ENCODE measurements around the gene STBD1.
A peak's percentile ranks its signal among the peaks of the same experiment; 100 is the strongest.

The STBD1 gene

GRCh38 chr4:76307660-76308014, 1.1 kb downstream of the STBD1 start:
- Histone ChIP-seq H3K27ac (ENCODE audit: low read length, poor library complexity, severe bottlenecking) (no peak overlapping the region), H2AFZ (ENCODE audit: low read depth, low read length) (no peak overlapping the region), H2BK5ac (ENCODE audit: low read depth, low read length, poor library complexity, severe bottlenecking) (no peak overlapping the region), H3K4me3 (ENCODE audit: insufficient read depth in 1 of 2, low read depth in 1 of 2, low read length in 2 of 2) (peak overlapping the region in 1 of 2 experiments; percentile 93), H3K4ac (ENCODE audit: low read depth in 1 of 2, low read length in 2 of 2) (no peak overlapping the region), H3K18ac (ENCODE audit: low read depth in 1 of 2, low read length in 2 of 2) (no peak overlapping the region), H4K91ac (ENCODE audit: low read length) (no peak overlapping the region), H4K8ac (ENCODE audit: low read length) (no peak overlapping the region), H3K23ac (ENCODE audit: low read length in 2 of 2) (no peak overlapping the region), H3K14ac (ENCODE audit: low read length in 2 of 2) (no peak overlapping the region), H3K79me1 (replicated peaks; ENCODE audit: low read length, poor library complexity, severe bottlenecking) (peaks cover 17% of the 10 kb centered on the region), H2AK5ac (ENCODE audit: low read length, severe bottlenecking) (no peak overlapping the region), H3K27me3 (ENCODE audit: control insufficient read depth in 1 of 2, insufficient read depth in 1 of 2, low read length in 2 of 2) (no peaks in the 10 kb centered on the region), H3K9ac (ENCODE audit: low read length) (peak overlapping the region; percentile 89), H3K9me3 (ENCODE audit: control insufficient read depth, low read length) (no peaks in the 10 kb centered on the region), H2BK120ac (ENCODE audit: low read depth, low read length) (no peak overlapping the region), H2BK15ac (ENCODE audit: low read depth, poor library complexity, severe bottlenecking) (no peak overlapping the region), H2BK12ac (ENCODE audit: low read length in 2 of 2) (no peak overlapping the region), H3K36me3 (ENCODE audit: control insufficient read depth in 1 of 2, insufficient read depth in 2 of 2, low read depth in 1 of 2, low read length in 2 of 2) (peaks cover 5 to 19% of the 10 kb centered on the region in 2 experiments), H3K4me2 (ENCODE audit: low read length, poor library complexity, severe bottlenecking) (peak overlapping the region; percentile 97), H3K4me1 (ENCODE audit: control insufficient read depth, insufficient read depth, low read depth, low read length) (peaks cover 7% of the 10 kb centered on the region)
- no peak for DNase-seq
- WGBS, result 88% methylated on average over 3 of the region's 4 CpGs

GRCh38 chr4:76308548-76308947, 2.0 kb downstream of the STBD1 start:
- Histone ChIP-seq H4K91ac (ENCODE audit: low read length) (no peak overlapping the region), H2BK120ac (ENCODE audit: low read depth, low read length) (no peak overlapping the region), H3K4ac (ENCODE audit: low read depth in 1 of 2, low read length in 2 of 2) (no peak overlapping the region), H3K9ac (ENCODE audit: low read length) (no peak overlapping the region), H2BK5ac (ENCODE audit: low read depth, low read length, poor library complexity, severe bottlenecking) (no peak overlapping the region), H2BK12ac (ENCODE audit: low read length in 2 of 2) (no peak overlapping the region), H3K4me2 (ENCODE audit: low read length, poor library complexity, severe bottlenecking) (no peak overlapping the region), H3K18ac (ENCODE audit: low read depth in 1 of 2, low read length in 2 of 2) (no peak overlapping the region), H3K36me3 (ENCODE audit: control insufficient read depth in 1 of 2, insufficient read depth in 2 of 2, low read depth in 1 of 2, low read length in 2 of 2) (peaks cover 5 to 19% of the 10 kb centered on the region in 2 experiments), H3K79me1 (replicated peaks; ENCODE audit: low read length, poor library complexity, severe bottlenecking) (peaks cover 17% of the 10 kb centered on the region), H4K8ac (ENCODE audit: low read length) (no peak overlapping the region), H3K4me3 (ENCODE audit: insufficient read depth in 1 of 2, low read depth in 1 of 2, low read length in 2 of 2) (no peak overlapping the region), H3K27ac (ENCODE audit: low read length, poor library complexity, severe bottlenecking) (no peak overlapping the region), H3K27me3 (ENCODE audit: control insufficient read depth in 1 of 2, insufficient read depth in 1 of 2, low read length in 2 of 2) (no peaks in the 10 kb centered on the region), H2BK15ac (ENCODE audit: low read depth, poor library complexity, severe bottlenecking) (no peak overlapping the region), H3K4me1 (ENCODE audit: control insufficient read depth, insufficient read depth, low read depth, low read length) (peaks cover 7% of the 10 kb centered on the region), H3K14ac (ENCODE audit: low read length in 2 of 2) (no peak overlapping the region), H2AK5ac (ENCODE audit: low read length, severe bottlenecking) (no peak overlapping the region), H2AFZ (ENCODE audit: low read depth, low read length) (no peak overlapping the region), H3K23ac (ENCODE audit: low read length in 2 of 2) (no peak overlapping the region), H3K9me3 (ENCODE audit: control insufficient read depth, low read length) (no peaks in the 10 kb centered on the region)
- WGBS, result 76% methylated on average over 6 of the region's 6 CpGs
- DNase-seq, result no peak

DNA sequence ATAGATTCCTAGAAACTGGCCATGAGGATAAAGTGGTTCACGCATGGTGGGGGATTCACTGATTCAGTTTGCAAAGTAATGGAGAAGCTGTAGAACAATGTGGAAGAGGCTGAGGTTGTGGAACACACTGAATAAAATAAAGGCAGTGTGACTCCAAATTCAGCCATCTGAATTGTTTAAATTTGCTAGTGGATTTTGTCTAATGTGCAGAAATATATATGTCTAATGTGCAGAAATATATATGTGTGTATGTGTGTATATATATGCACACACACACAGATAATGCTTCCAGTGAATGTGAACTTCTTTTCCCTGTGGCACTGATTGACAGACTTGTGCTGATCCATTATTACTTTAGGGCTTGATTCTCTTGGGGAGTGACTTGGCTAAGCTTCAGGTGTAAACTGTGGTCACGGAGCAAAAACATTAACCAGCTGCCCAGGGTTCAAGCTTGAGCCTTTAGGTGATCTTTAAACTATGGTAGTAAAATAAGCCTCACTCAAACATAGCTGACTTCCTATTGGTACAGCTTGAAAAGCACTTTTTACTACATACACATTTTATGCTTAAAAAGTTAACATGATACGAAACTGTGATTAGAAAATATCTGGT, 3.5 kb downstream of the STBD1 start:
- no peak overlapping the region for H2BK12ac ChIP-seq (ENCODE audit: low read length in 2 of 2)
- no peak overlapping the region for H3K4ac ChIP-seq (ENCODE audit: low read depth in 1 of 2, low read length in 2 of 2)
- H2BK5ac ChIP-seq (ENCODE audit: low read depth, low read length, poor library complexity, severe bottlenecking), result no peak overlapping the region
- H3K14ac ChIP-seq (ENCODE audit: low read length in 2 of 2), result no peak overlapping the region
- WGBS, result 100% methylated on average over 2 of the region's 3 CpGs
- H3K23ac ChIP-seq (ENCODE audit: low read length in 2 of 2), result no peak overlapping the region
- peaks cover 14% of the 10 kb centered on the region for H3K79me1 ChIP-seq (replicated peaks; ENCODE audit: low read length, poor library complexity, severe bottlenecking)
- H3K4me3 ChIP-seq (ENCODE audit: insufficient read depth in 1 of 2, low read depth in 1 of 2, low read length in 2 of 2), result no peak overlapping the region
- H3K9ac ChIP-seq (ENCODE audit: low read length), result no peak overlapping the region
- H2BK15ac ChIP-seq (ENCODE audit: low read depth, poor library complexity, severe bottlenecking), result no peak overlapping the region
- DNase-seq, result no peak
- H3K9me3 ChIP-seq (ENCODE audit: control insufficient read depth, low read length), result peaks cover 3% of the 10 kb centered on the region
- no peaks in the 10 kb centered on the region for H3K27me3 ChIP-seq (ENCODE audit: control insufficient read depth in 1 of 2, insufficient read depth in 1 of 2, low read length in 2 of 2)
- H3K18ac ChIP-seq (ENCODE audit: low read depth in 1 of 2, low read length in 2 of 2), result no peak overlapping the region
- H2AFZ ChIP-seq (ENCODE audit: low read depth, low read length), result no peak overlapping the region
- peaks cover 7% of the 10 kb centered on the region for H3K4me1 ChIP-seq (ENCODE audit: control insufficient read depth, insufficient read depth, low read depth, low read length)
- H2AK5ac ChIP-seq (ENCODE audit: low read length, severe bottlenecking), result no peak overlapping the region
- H3K27ac ChIP-seq (ENCODE audit: low read length, poor library complexity, severe bottlenecking), result no peak overlapping the region
- H3K36me3 ChIP-seq (ENCODE audit: control insufficient read depth in 1 of 2, insufficient read depth in 2 of 2, low read depth in 1 of 2, low read length in 2 of 2), result peaks cover 5 to 19% of the 10 kb centered on the region in 2 experiments
- no peak overlapping the region for H2BK120ac ChIP-seq (ENCODE audit: low read depth, low read length)
- no peak overlapping the region for H3K4me2 ChIP-seq (ENCODE audit: low read length, poor library complexity, severe bottlenecking)
- H4K91ac ChIP-seq (ENCODE audit: low read length), result no peak overlapping the region
- H4K8ac ChIP-seq (ENCODE audit: low read length), result no peak overlapping the region

DNA sequence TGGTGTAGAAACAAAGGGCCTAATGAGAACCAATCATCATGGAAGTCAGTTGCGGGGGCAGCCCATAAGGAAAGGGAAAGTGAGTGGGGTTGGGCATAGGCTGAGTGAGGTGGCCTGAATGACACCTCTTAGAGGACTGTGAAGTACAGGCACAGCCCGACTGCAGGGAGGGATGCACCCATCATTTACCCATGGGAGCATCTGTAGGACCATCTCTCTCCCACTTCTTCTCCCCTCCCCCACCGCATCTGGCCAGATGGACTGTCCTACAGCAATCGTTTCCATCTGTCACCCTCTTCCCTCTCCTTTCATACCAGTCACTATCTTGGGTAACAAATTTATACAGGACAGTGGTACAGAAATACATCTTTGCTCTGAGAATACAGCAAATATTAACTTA, 4.2 kb downstream of the STBD1 start:
- DNase-seq, result no peak
- Histone ChIP-seq H2AFZ (ENCODE audit: low read depth, low read length) (no peak overlapping the region), H3K4me3 (ENCODE audit: insufficient read depth in 1 of 2, low read depth in 1 of 2, low read length in 2 of 2) (no peak overlapping the region), H3K14ac (ENCODE audit: low read length in 2 of 2) (no peak overlapping the region), H3K4ac (ENCODE audit: low read depth in 1 of 2, low read length in 2 of 2) (no peak overlapping the region), H3K23ac (ENCODE audit: low read length in 2 of 2) (no peak overlapping the region), H3K27ac (ENCODE audit: low read length, poor library complexity, severe bottlenecking) (no peak overlapping the region), H3K18ac (ENCODE audit: low read depth in 1 of 2, low read length in 2 of 2) (no peak overlapping the region), H2BK120ac (ENCODE audit: low read depth, low read length) (no peak overlapping the region), H2BK12ac (ENCODE audit: low read length in 2 of 2) (no peak overlapping the region), H3K9me3 (ENCODE audit: control insufficient read depth, low read length) (peaks cover 3% of the 10 kb centered on the region), H4K8ac (ENCODE audit: low read length) (no peak overlapping the region), H2AK5ac (ENCODE audit: low read length, severe bottlenecking) (no peak overlapping the region), H3K4me2 (ENCODE audit: low read length, poor library complexity, severe bottlenecking) (no peak overlapping the region), H3K36me3 (ENCODE audit: control insufficient read depth in 1 of 2, insufficient read depth in 2 of 2, low read depth in 1 of 2, low read length in 2 of 2) (peaks cover 5 to 19% of the 10 kb centered on the region in 2 experiments), H3K79me1 (replicated peaks; ENCODE audit: low read length, poor library complexity, severe bottlenecking) (peaks cover 11% of the 10 kb centered on the region), H3K9ac (ENCODE audit: low read length) (no peak overlapping the region), H4K91ac (ENCODE audit: low read length) (no peak overlapping the region), H2BK5ac (ENCODE audit: low read depth, low read length, poor library complexity, severe bottlenecking) (no peak overlapping the region), H2BK15ac (ENCODE audit: low read depth, poor library complexity, severe bottlenecking) (no peak overlapping the region), H3K4me1 (ENCODE audit: control insufficient read depth, insufficient read depth, low read depth, low read length) (peaks cover 7% of the 10 kb centered on the region), H3K27me3 (ENCODE audit: control insufficient read depth in 1 of 2, insufficient read depth in 1 of 2, low read length in 2 of 2) (no peaks in the 10 kb centered on the region)
- 87% methylated on average over 3 of the region's 4 CpGs for WGBS

Measured in mesenchymal stem cell (in vitro differentiated cells and primary cell).